SK-N-SH treated with all-trans-retinoic acid at 6 μM for 48 hours (cell line): Measurements from ENCODE around the gene SLC28A1.

Experiments
- ATAC-seq: fragments of 200-7000 bp; cut with Tn5 transposase; 3 replicates; pipeline ENCODE4 v1.9.1; 2020; ENCODE audit warnings: mild to moderate bottlenecking, moderate library complexity
- ARNTL ChIP-seq: fragments of 450-650 bp; formaldehyde crosslinking; IDR thresholded peaks from 2 replicates; pipeline ENCODE4 v1.5.0; 2020; ENCODE audit warnings: low read depth, mild to moderate bottlenecking, moderate library complexity, borderline replicate concordance
- BACH2 ChIP-seq: fragments of 250-450 bp; sonication (Bioruptor Pico); IDR thresholded peaks from 2 replicates; pipeline ENCODE4 v1.9.0; 2021; ENCODE audit warnings: mild to moderate bottlenecking, borderline replicate concordance
- CSDC2 ChIP-seq: fragments of 250-450 bp; sonication (Bioruptor Pico); IDR thresholded peaks from 2 replicates; pipeline ENCODE4 v1.5.0; 2020; ENCODE audit warnings: mild to moderate bottlenecking, moderate library complexity
- GLIS3 ChIP-seq: fragments of 250-450 bp; sonication (Bioruptor Pico); IDR thresholded peaks from 2 replicates; pipeline ENCODE4 v1.5.0; 2020; ENCODE audit warnings: mild to moderate bottlenecking, moderate library complexity
- ISL1 ChIP-seq: fragments of 250-450 bp; sonication (Bioruptor Pico); IDR thresholded peaks from 2 replicates; pipeline ENCODE4 v2.1.2; 2022; ENCODE audit warnings: mild to moderate bottlenecking, moderate library complexity
- OSR1 ChIP-seq: fragments of 250-450 bp; sonication (Bioruptor Pico); IDR thresholded peaks from 2 replicates; pipeline ENCODE4 v1.8.0; 2022; ENCODE audit warnings: moderate library complexity, mild to moderate bottlenecking, inconsistent platforms
- PPARA ChIP-seq: fragments of 250-450 bp; sonication (Bioruptor Pico); IDR thresholded peaks from 2 replicates; pipeline ENCODE4 v1.5.0; 2020; ENCODE audit warnings: mild to moderate bottlenecking, borderline replicate concordance
- RARB ChIP-seq: fragments of 250-450 bp; sonication (Bioruptor Pico); IDR thresholded peaks from 2 replicates; pipeline ENCODE4 v1.8.0; 2021; ENCODE audit warnings: mild to moderate bottlenecking, moderate library complexity
- TCF4 ChIP-seq: fragments of 250-450 bp; sonication (Bioruptor Pico); IDR thresholded peaks from 2 replicates; pipeline ENCODE4 v1.8.0; 2021; ENCODE audit warnings: mild to moderate bottlenecking, moderate library complexity, borderline replicate concordance
- TOX ChIP-seq: fragments of 250-450 bp; sonication (Bioruptor Pico); IDR thresholded peaks from 2 replicates; pipeline ENCODE4 v1.8.0; 2021; ENCODE audit warnings: mild to moderate bottlenecking, moderate library complexity, borderline replicate concordance
- ZC3H10 ChIP-seq: fragments of 250-450 bp; sonication (Bioruptor Pico); IDR thresholded peaks from 2 replicates; pipeline ENCODE4 v1.5.1; 2021; ENCODE audit warnings: mild to moderate bottlenecking, moderate library complexity
- ZFP3 ChIP-seq: fragments of 250-450 bp; sonication (Bioruptor Pico); IDR thresholded peaks from 2 replicates; pipeline ENCODE4 v1.5.0; 2020; ENCODE audit warnings: mild to moderate bottlenecking, moderate library complexity
- ZFP30 ChIP-seq: fragments of 450-650 bp; formaldehyde crosslinking; IDR thresholded peaks from 2 replicates; pipeline ENCODE4 v1.5.0; 2022; ENCODE audit warnings: mild to moderate bottlenecking, moderate library complexity
- ZNF565 ChIP-seq: fragments of 450-650 bp; formaldehyde crosslinking; conservative IDR thresholded peaks from 2 replicates; pipeline ENCODE4 v1.5.0; 2020; ENCODE audit warnings: low read depth, mild to moderate bottlenecking, moderate library complexity
- ZNF70 ChIP-seq: fragments of 450-650 bp; formaldehyde crosslinking; IDR thresholded peaks from 2 replicates; pipeline ENCODE4 v1.5.0; 2020; ENCODE audit warnings: mild to moderate bottlenecking, moderate library complexity
- ZNF8 ChIP-seq: fragments of 450-650 bp; formaldehyde crosslinking; IDR thresholded peaks from 2 replicates; pipeline ENCODE4 v1.5.0; 2020; ENCODE audit warnings: mild to moderate bottlenecking, moderate library complexity
- TF ChIP-seq, protein P1 (sequence below): fragments of 250-450 bp; sonication (Bioruptor Pico); IDR thresholded peaks from 2 replicates; pipeline ENCODE4 v1.5.0; 2020; ENCODE audit warnings: mild to moderate bottlenecking, moderate library complexity
- TF ChIP-seq, protein P2 (sequence below): fragments of 250-450 bp; sonication (Bioruptor Pico); IDR thresholded peaks from 2 replicates; pipeline ENCODE4 v1.5.1; 2021; ENCODE audit warnings: mild to moderate bottlenecking, moderate library complexity
- TF ChIP-seq, protein P3 (sequence below): fragments of 250-450 bp; sonication (Bioruptor Pico); IDR thresholded peaks from 2 replicates; pipeline ENCODE4 v1.8.0; 2021; ENCODE audit warnings: low read depth, mild to moderate bottlenecking, moderate library complexity, borderline replicate concordance
- TF ChIP-seq, protein P4 (sequence below): fragments of 250-450 bp; sonication (Bioruptor Pico); IDR thresholded peaks from 2 replicates; pipeline ENCODE4 v1.8.0; 2020; ENCODE audit warnings: mild to moderate bottlenecking, moderate library complexity, borderline replicate concordance
- TF ChIP-seq, protein P5 (sequence below): fragments of 250-450 bp; sonication (Bioruptor Pico); IDR thresholded peaks from 2 replicates; pipeline ENCODE4 v1.5.1; 2020; ENCODE audit warnings: low read depth, mild to moderate bottlenecking, moderate library complexity

Gene SLC28A1

DNA sequence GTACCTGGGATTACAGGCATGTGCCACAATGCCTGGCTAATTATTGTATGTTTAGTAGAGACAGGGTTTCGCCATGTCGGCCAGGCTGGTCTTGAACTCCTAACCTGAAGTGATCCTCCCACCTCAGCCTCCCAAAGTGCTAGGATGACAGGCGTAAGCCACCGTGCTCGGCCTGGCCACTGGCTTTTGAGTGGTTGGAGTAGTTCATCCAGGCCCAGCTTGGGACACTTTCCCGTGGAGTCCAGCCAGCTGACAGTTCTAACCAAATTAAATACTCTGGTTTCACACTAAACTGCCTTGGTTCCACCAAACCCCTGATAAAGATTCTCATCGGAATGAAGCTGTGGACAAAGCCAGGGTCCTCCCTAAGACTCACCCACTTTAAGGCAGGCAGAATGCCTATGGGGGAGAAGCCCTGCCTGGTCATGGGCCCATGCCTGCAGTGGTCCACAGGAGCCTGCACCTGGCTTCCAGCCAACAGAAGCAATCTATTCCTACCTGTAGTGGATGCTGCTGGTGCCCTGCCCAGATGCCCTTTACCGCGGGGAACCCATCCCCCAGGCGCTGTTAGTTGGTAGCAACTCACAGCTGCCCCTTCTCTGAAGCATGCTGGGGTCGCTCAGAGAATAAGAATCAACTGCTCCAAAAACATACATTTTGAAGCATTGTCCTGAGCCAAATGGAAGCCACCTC lies 5.2 kb upstream of the SLC28A1 start:
- TF ChIP-seq PPARA (CRISPR knock-in tag): no peak
- no peak for TF ChIP-seq ZNF565 (CRISPR knock-in tag)
- no peak for TF ChIP-seq ZNF8
- TF ChIP-seq ZNF70 (CRISPR knock-in tag): no peak
- no peak for ATAC-seq

DNA sequence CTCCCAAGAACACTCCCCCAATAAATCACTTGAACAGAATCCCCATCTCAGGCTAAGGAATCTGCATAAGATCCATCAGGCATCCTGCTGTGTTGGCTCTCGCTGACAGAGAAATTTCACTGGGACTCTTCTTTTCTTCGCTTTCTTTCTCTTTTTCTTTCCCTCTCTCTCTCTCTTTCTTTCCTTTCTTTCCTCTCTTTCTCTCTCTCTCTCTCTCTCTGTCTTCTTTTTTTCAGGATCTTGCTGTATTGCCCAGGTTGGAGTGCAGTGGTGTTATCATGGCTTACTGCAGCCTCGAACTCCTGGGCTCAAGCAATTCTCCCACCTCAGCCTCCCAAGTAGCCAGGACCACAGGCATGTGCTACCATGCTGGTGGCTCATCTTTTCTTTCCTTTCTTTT lies 4.5 kb upstream of the SLC28A1 start:
- TF ChIP-seq TOX (CRISPR knock-in tag) (no peak), ZFP3 (CRISPR knock-in tag) (no peak), ZC3H10 (CRISPR knock-in tag) (no peak)
- TF ChIP-seq, protein P1, sequence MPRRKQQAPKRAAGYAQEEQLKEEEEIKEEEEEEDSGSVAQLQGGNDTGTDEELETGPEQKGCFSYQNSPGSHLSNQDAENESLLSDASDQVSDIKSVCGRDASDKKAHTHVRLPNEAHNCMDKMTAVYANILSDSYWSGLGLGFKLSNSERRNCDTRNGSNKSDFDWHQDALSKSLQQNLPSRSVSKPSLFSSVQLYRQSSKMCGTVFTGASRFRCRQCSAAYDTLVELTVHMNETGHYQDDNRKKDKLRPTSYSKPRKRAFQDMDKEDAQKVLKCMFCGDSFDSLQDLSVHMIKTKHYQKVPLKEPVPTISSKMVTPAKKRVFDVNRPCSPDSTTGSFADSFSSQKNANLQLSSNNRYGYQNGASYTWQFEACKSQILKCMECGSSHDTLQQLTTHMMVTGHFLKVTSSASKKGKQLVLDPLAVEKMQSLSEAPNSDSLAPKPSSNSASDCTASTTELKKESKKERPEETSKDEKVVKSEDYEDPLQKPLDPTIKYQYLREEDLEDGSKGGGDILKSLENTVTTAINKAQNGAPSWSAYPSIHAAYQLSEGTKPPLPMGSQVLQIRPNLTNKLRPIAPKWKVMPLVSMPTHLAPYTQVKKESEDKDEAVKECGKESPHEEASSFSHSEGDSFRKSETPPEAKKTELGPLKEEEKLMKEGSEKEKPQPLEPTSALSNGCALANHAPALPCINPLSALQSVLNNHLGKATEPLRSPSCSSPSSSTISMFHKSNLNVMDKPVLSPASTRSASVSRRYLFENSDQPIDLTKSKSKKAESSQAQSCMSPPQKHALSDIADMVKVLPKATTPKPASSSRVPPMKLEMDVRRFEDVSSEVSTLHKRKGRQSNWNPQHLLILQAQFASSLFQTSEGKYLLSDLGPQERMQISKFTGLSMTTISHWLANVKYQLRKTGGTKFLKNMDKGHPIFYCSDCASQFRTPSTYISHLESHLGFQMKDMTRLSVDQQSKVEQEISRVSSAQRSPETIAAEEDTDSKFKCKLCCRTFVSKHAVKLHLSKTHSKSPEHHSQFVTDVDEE (CRISPR knock-in tag): no peak

DNA sequence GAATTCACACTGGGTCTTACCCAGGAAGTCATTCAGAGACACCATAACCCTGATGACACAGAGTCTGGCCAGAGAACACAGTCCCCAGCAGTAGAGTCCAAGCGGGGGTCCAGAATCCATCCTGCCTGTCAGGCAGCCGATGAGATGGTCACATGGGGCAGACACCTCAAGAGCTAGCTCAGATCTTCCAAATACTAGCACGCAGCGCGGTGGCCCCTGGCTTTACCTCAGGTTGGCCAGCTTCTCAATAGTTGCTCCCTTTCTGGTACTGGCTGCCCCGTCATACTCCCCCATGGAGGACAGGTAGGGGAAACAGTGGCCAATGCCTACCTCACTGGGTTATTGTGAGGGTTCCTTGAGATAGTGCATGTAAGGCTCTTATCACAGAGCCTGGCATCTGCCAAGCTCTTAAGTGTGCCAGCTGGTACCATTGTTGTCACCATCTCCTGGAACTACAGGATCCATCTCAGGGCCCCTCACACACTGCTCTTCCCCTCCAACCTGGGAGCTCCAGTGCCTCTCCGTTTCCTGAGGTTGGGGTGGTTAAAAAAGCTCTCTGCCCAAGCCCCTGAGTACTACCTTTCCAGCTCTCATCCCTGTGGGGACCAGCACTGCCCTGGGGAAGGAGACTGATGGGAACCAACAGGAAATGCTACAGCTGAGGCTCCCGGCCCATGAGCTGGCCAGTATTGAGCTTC lies 3.5 kb upstream of the SLC28A1 start:
- no peak for TF ChIP-seq ISL1 (CRISPR knock-in tag)
- no peak for TF ChIP-seq ZC3H10 (CRISPR knock-in tag)
- TF ChIP-seq, protein P2, sequence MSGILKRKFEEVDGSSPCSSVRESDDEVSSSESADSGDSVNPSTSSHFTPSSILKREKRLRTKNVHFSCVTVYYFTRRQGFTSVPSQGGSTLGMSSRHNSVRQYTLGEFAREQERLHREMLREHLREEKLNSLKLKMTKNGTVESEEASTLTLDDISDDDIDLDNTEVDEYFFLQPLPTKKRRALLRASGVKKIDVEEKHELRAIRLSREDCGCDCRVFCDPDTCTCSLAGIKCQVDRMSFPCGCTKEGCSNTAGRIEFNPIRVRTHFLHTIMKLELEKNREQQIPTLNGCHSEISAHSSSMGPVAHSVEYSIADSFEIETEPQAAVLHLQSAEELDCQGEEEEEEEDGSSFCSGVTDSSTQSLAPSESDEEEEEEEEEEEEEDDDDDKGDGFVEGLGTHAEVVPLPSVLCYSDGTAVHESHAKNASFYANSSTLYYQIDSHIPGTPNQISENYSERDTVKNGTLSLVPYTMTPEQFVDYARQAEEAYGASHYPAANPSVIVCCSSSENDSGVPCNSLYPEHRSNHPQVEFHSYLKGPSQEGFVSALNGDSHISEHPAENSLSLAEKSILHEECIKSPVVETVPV (CRISPR knock-in tag): no peak
- ATAC-seq: no peak

More for the DNA sequence above, 4.5 kb upstream of the SLC28A1 start:
- no peak for ATAC-seq

DNA sequence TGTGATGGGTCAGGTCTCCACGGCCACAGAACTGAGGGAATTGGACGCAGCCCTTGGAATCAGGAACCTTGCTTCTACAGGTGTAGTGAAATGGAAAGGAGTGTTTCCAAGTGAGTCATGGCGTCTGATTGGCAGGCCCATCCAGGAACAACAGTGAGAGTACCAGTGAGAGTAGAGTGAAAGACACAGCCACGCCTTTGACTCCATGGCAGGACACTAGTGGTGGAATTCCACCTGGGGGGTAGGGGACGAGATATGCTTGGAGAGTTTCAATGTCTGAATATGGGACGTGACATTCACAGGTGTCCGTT lies 3.0 kb upstream of the SLC28A1 start:
- ATAC-seq: no peak
- TF ChIP-seq TCF4 (CRISPR knock-in tag) (no peak), ZFP30 (CRISPR knock-in tag) (no peak), ZNF8 (no peak), ZC3H10 (CRISPR knock-in tag) (no peak), PPARA (CRISPR knock-in tag) (no peak), ZFP3 (CRISPR knock-in tag) (no peak), ISL1 (CRISPR knock-in tag) (no peak), ARNTL (CRISPR knock-in tag) (no peak), GLIS3 (CRISPR knock-in tag) (no peak), BACH2 (CRISPR knock-in tag) (no peak), OSR1 (CRISPR knock-in tag) (no peak), ZNF70 (CRISPR knock-in tag) (no peak), ZNF565 (CRISPR knock-in tag) (no peak), CSDC2 (CRISPR knock-in tag) (no peak), RARB (CRISPR knock-in tag) (no peak)
- TF ChIP-seq, protein P3, sequence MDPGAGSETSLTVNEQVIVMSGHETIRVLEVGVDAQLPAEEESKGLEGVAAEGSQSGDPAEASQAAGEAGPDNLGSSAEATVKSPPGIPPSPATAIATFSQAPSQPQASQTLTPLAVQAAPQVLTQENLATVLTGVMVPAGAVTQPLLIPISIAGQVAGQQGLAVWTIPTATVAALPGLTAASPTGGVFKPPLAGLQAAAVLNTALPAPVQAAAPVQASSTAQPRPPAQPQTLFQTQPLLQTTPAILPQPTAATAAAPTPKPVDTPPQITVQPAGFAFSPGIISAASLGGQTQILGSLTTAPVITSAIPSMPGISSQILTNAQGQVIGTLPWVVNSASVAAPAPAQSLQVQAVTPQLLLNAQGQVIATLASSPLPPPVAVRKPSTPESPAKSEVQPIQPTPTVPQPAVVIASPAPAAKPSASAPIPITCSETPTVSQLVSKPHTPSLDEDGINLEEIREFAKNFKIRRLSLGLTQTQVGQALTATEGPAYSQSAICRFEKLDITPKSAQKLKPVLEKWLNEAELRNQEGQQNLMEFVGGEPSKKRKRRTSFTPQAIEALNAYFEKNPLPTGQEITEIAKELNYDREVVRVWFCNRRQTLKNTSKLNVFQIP: no peak
- TF ChIP-seq, protein P1 (CRISPR knock-in tag): no peak
- TF ChIP-seq, protein P2 (CRISPR knock-in tag): no peak
- TF ChIP-seq, protein P4, sequence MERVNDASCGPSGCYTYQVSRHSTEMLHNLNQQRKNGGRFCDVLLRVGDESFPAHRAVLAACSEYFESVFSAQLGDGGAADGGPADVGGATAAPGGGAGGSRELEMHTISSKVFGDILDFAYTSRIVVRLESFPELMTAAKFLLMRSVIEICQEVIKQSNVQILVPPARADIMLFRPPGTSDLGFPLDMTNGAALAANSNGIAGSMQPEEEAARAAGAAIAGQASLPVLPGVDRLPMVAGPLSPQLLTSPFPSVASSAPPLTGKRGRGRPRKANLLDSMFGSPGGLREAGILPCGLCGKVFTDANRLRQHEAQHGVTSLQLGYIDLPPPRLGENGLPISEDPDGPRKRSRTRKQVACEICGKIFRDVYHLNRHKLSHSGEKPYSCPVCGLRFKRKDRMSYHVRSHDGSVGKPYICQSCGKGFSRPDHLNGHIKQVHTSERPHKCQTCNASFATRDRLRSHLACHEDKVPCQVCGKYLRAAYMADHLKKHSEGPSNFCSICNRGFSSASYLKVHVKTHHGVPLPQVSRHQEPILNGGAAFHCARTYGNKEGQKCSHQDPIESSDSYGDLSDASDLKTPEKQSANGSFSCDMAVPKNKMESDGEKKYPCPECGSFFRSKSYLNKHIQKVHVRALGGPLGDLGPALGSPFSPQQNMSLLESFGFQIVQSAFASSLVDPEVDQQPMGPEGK (CRISPR knock-in tag): no peak
- TF ChIP-seq, protein P5, sequence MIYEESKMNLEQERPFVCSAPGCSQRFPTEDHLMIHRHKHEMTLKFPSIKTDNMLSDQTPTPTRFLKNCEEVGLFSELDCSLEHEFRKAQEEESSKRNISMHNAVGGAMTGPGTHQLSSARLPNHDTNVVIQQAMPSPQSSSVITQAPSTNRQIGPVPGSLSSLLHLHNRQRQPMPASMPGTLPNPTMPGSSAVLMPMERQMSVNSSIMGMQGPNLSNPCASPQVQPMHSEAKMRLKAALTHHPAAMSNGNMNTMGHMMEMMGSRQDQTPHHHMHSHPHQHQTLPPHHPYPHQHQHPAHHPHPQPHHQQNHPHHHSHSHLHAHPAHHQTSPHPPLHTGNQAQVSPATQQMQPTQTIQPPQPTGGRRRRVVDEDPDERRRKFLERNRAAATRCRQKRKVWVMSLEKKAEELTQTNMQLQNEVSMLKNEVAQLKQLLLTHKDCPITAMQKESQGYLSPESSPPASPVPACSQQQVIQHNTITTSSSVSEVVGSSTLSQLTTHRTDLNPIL (CRISPR knock-in tag): no peak
- TF ChIP-seq, all 23 proteins: peak for 0
